ENCODE measurements around the gene LGR5.
A peak's percentile ranks its signal among the peaks of the same experiment; 100 is the strongest.

The LGR5 gene

GRCh38 chr12:71439613-71440344, at the start of gene LGR5:
Gene LGR5 (plus strand): TSS chr12:71439798. CDS start chr12:71440081, 283 bp downstream.
- FAIRE-seq: no peak

- FAIRE-seq: no peak
These were observed 47.0 kb upstream of the LGR5 start for GRCh38 chr12:71392521-71393145.

GRCh38 chr12:71393625-71394024, 46.0 kb upstream of the LGR5 start:
- FAIRE-seq: no peak

- FAIRE-seq: no peak
These were observed 42.1 kb upstream of the LGR5 start for GRCh38 chr12:71397433-71397954.

GRCh38 chr12:71399197-71399596, 40.4 kb upstream of the LGR5 start:
- FAIRE-seq: no peak

GRCh38 chr12:71400481-71400880, 39.1 kb upstream of the LGR5 start:
- no peak for FAIRE-seq

GRCh38 chr12:71405884-71406283, 33.7 kb upstream of the LGR5 start:
- no peak for FAIRE-seq

- no peak for FAIRE-seq
These were observed 31.9 kb upstream of the LGR5 start for GRCh38 chr12:71407732-71408131.

GRCh38 chr12:71410844-71411243, 28.8 kb upstream of the LGR5 start:
- FAIRE-seq: no peak

GRCh38 chr12:71411635-71412034, 28.0 kb upstream of the LGR5 start:
- peak; percentile 43 for FAIRE-seq

GRCh38 chr12:71415336-71416231, 24.0 kb upstream of the LGR5 start:
- no peak for FAIRE-seq

- FAIRE-seq: no peak
These were observed 22.4 kb upstream of the LGR5 start for GRCh38 chr12:71417181-71417580.

- FAIRE-seq: no peak
These were observed 18.7 kb upstream of the LGR5 start for GRCh38 chr12:71420775-71421406.

- FAIRE-seq: no peak
These were observed 13.9 kb upstream of the LGR5 start for GRCh38 chr12:71425568-71426299.

GRCh38 chr12:71426300-71427047, 13.1 kb upstream of the LGR5 start:
- no peak for FAIRE-seq

- FAIRE-seq: no peak
These were observed 8.8 kb upstream of the LGR5 start for GRCh38 chr12:71430756-71431155.

- no peak for FAIRE-seq
These were observed 7.6 kb upstream of the LGR5 start for GRCh38 chr12:71431991-71432390.

GRCh38 chr12:71432936-71433335, 6.7 kb upstream of the LGR5 start:
- no peak for FAIRE-seq

GRCh38 chr12:71436696-71437095, 2.9 kb upstream of the LGR5 start:
- FAIRE-seq: no peak

- no peak for FAIRE-seq
These were observed 782 bp upstream of the LGR5 start for GRCh38 chr12:71438670-71439361.

GRCh38 chr12:71439362-71439612, 311 bp upstream of the LGR5 start:
- no peak for FAIRE-seq
